H1 (cell line): ENCODE measurements around the gene NDUFS5. TPM values are rescaled to one million over a fixed set of nuclear protein-coding genes. Genes with fewer than 3 reads are reported as not detected.

Source experiments
- BACH1 ChIP-seq: IDR thresholded peaks from 2 replicates; pipeline ENCODE4 v1.6.1; 2012; ENCODE audit warnings: low read length, improper control_type of control experiment
- polyA plus RNA-seq, 7 experiments: library from polyadenylated mRNA; depleted of rRNA in 3 of 7; stranded (reverse) in 5 of 7; unstranded in 2 of 7; fragments of >200 nt in 5 of 7; fragments of 200-250 nt in 2 of 7; gene quantifications; 1 replicate in 5 of 7; 2 replicates in 1 of 7; 4 replicates in 1 of 7; pipeline versions ENCODE4 v1.2.1 to v1.2.3, GENCODE V29; 2011 to 2013; ENCODE audit warnings: missing spikeins in 2 of 7, mixed read lengths in 2 of 7
- total RNA-seq: library from RNA; stranded (reverse); fragmentation: NEBNext Ultra II Directional; extraction: Animal tissue kit (Norgen Biotek cat#: 25700); gene quantifications from 2 replicates; pipeline ENCODE4 v1.2.1, GENCODE V29; 2021
- TF ChIP-seq, protein P1 (sequence below): fragments of 300-600 bp; sonication (generic); IDR thresholded peaks from 2 replicates; pipeline ENCODE4 v1.7.1; 2012; ENCODE audit warnings: low read length, moderate library complexity, mild to moderate bottlenecking, inconsistent platforms; ENCODE audit not compliant: insufficient replicate concordance
- TF ChIP-seq, protein P2 (sequence below), 3 experiments: IDR thresholded peaks; 1 replicate in 2 of 3; 2 replicates in 1 of 3; pipeline versions ENCODE4 v1.5.1 to v1.6.1; 2011; ENCODE audit warnings: low read length in 3 of 3, mild to moderate bottlenecking in 3 of 3, inconsistent platforms in 2 of 3, low read depth in 1 of 3, moderate library complexity in 1 of 3; ENCODE audit not compliant: insufficient read depth in 1 of 3; ENCODE audit errors: control extremely low read depth in 1 of 3

Gene NDUFS5
- total and polyA plus RNA-seq, 2 of the 8 experiments (the other 6 are each of a cell fraction or from before 2014, with no cell fraction given), result 435 to 835 TPM

DNA sequence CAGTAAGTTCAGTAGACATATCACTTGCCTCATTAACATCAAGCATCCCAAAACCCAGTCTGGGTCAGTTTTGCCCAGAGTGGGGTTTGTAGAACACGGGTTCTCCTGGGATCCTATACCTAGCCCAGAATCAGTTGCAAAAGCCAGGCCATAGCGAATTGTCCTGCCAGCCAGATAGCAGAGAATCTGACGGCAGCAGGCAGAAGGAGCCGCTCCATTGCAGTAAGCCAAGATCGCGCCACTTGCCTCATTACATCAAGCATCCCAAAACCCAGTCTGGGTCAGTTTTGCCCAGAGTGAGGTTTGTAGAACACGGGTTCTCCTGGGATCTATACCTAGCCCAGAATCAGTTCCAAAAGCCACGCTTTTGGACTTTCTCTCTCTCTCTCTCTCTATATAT is 19.1 kb downstream of the NDUFS5 start (continued):
- TF ChIP-seq, protein P1, sequence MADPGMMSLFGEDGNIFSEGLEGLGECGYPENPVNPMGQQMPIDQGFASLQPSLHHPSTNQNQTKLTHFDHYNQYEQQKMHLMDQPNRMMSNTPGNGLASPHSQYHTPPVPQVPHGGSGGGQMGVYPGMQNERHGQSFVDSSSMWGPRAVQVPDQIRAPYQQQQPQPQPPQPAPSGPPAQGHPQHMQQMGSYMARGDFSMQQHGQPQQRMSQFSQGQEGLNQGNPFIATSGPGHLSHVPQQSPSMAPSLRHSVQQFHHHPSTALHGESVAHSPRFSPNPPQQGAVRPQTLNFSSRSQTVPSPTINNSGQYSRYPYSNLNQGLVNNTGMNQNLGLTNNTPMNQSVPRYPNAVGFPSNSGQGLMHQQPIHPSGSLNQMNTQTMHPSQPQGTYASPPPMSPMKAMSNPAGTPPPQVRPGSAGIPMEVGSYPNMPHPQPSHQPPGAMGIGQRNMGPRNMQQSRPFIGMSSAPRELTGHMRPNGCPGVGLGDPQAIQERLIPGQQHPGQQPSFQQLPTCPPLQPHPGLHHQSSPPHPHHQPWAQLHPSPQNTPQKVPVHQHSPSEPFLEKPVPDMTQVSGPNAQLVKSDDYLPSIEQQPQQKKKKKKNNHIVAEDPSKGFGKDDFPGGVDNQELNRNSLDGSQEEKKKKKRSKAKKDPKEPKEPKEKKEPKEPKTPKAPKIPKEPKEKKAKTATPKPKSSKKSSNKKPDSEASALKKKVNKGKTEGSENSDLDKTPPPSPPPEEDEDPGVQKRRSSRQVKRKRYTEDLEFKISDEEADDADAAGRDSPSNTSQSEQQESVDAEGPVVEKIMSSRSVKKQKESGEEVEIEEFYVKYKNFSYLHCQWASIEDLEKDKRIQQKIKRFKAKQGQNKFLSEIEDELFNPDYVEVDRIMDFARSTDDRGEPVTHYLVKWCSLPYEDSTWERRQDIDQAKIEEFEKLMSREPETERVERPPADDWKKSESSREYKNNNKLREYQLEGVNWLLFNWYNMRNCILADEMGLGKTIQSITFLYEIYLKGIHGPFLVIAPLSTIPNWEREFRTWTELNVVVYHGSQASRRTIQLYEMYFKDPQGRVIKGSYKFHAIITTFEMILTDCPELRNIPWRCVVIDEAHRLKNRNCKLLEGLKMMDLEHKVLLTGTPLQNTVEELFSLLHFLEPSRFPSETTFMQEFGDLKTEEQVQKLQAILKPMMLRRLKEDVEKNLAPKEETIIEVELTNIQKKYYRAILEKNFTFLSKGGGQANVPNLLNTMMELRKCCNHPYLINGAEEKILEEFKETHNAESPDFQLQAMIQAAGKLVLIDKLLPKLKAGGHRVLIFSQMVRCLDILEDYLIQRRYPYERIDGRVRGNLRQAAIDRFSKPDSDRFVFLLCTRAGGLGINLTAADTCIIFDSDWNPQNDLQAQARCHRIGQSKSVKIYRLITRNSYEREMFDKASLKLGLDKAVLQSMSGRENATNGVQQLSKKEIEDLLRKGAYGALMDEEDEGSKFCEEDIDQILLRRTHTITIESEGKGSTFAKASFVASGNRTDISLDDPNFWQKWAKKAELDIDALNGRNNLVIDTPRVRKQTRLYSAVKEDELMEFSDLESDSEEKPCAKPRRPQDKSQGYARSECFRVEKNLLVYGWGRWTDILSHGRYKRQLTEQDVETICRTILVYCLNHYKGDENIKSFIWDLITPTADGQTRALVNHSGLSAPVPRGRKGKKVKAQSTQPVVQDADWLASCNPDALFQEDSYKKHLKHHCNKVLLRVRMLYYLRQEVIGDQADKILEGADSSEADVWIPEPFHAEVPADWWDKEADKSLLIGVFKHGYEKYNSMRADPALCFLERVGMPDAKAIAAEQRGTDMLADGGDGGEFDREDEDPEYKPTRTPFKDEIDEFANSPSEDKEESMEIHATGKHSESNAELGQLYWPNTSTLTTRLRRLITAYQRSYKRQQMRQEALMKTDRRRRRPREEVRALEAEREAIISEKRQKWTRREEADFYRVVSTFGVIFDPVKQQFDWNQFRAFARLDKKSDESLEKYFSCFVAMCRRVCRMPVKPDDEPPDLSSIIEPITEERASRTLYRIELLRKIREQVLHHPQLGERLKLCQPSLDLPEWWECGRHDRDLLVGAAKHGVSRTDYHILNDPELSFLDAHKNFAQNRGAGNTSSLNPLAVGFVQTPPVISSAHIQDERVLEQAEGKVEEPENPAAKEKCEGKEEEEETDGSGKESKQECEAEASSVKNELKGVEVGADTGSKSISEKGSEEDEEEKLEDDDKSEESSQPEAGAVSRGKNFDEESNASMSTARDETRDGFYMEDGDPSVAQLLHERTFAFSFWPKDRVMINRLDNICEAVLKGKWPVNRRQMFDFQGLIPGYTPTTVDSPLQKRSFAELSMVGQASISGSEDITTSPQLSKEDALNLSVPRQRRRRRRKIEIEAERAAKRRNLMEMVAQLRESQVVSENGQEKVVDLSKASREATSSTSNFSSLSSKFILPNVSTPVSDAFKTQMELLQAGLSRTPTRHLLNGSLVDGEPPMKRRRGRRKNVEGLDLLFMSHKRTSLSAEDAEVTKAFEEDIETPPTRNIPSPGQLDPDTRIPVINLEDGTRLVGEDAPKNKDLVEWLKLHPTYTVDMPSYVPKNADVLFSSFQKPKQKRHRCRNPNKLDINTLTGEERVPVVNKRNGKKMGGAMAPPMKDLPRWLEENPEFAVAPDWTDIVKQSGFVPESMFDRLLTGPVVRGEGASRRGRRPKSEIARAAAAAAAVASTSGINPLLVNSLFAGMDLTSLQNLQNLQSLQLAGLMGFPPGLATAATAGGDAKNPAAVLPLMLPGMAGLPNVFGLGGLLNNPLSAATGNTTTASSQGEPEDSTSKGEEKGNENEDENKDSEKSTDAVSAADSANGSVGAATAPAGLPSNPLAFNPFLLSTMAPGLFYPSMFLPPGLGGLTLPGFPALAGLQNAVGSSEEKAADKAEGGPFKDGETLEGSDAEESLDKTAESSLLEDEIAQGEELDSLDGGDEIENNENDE, result no peak
- TF ChIP-seq, protein P2, sequence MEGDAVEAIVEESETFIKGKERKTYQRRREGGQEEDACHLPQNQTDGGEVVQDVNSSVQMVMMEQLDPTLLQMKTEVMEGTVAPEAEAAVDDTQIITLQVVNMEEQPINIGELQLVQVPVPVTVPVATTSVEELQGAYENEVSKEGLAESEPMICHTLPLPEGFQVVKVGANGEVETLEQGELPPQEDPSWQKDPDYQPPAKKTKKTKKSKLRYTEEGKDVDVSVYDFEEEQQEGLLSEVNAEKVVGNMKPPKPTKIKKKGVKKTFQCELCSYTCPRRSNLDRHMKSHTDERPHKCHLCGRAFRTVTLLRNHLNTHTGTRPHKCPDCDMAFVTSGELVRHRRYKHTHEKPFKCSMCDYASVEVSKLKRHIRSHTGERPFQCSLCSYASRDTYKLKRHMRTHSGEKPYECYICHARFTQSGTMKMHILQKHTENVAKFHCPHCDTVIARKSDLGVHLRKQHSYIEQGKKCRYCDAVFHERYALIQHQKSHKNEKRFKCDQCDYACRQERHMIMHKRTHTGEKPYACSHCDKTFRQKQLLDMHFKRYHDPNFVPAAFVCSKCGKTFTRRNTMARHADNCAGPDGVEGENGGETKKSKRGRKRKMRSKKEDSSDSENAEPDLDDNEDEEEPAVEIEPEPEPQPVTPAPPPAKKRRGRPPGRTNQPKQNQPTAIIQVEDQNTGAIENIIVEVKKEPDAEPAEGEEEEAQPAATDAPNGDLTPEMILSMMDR (IDR thresholded peaks at IDR 0.05; ENCODE audit: control extremely low read depth in 1 of 3, insufficient read depth in 1 of 3, low read depth in 1 of 3, low read length in 3 of 3), result no peak
- TF ChIP-seq BACH1, result no peak
